Measurements from ENCODE around the gene ARID5B. TPM values are rescaled to one million over a fixed set of nuclear protein-coding genes. Genes with fewer than 3 reads are reported as not detected.
A peak's percentile ranks its signal among the peaks of the same experiment; 100 is the strongest.

Gene ARID5B
- total RNA-seq, 4 donors from 2014 or later = 7.6 to 36.3 (median 21.2) TPM

- peaks cover 29 to 31% of the 10 kb centered on the region in 2 donors for H3K4me1 ChIP-seq
- 47 to 61% methylated on average over 7 of the region's 7 CpGs for WGBS, 2 donors
- no peaks in the 10 kb centered on the region for H3K27me3 ChIP-seq
- no peaks in the 10 kb centered on the region for H3K9me3 ChIP-seq
- TF ChIP-seq CTCF (IDR thresholded peaks at IDR 0.05) (no peak), POLR2A (IDR thresholded peaks at IDR 0.05) (no peak)
- H3K36me3 ChIP-seq = peaks cover 0 to 7% of the 10 kb centered on the region in 2 donors
- no peak overlapping the region for H3K4me3 ChIP-seq (replicated peaks in 1 of 3)
- H3K27ac ChIP-seq = peak overlapping the region; percentile 45 to 74 (median 69)
- DNase-seq = no peak
- intact Hi-C loops (cut with DNase I) = no loop called here
These were observed 181.4 kb downstream of the ARID5B start for GRCh38 chr10:62082729-62083411.

GRCh38 chr10:62083412-62084267, 182.1 kb downstream of the ARID5B start:
- no peak overlapping the region for H3K4me3 ChIP-seq (replicated peaks in 1 of 3)
- H3K27ac ChIP-seq = peak overlapping the region; percentile 45 to 74 (median 69)
- TF ChIP-seq CTCF (IDR thresholded peaks at IDR 0.05) = no peak
- TF ChIP-seq POLR2A (IDR thresholded peaks at IDR 0.05) = no peak
- intact Hi-C loops (cut with DNase I) = no loop called here
- DNase-seq = peak; percentile 46 to 60
- H3K4me1 ChIP-seq = peaks cover 29 to 31% of the 10 kb centered on the region in 2 donors
- WGBS, 2 donors = 42 to 57% methylated on average over 3 of the region's 3 CpGs
- H3K36me3 ChIP-seq = peaks cover 0 to 7% of the 10 kb centered on the region in 2 donors
- H3K27me3 ChIP-seq = no peaks in the 10 kb centered on the region
- H3K9me3 ChIP-seq = no peaks in the 10 kb centered on the region

- Histone ChIP-seq H3K36me3 (peaks cover 0 to 8% of the 10 kb centered on the region in 2 donors), H3K4me1 (peaks cover 29 to 31% of the 10 kb centered on the region in 2 donors), H3K9me3 (no peaks in the 10 kb centered on the region), H3K27ac (peak overlapping the region in 1 of 3 donors; percentile 74), H3K4me3 (replicated peaks in 1 of 3) (no peak overlapping the region), H3K27me3 (no peaks in the 10 kb centered on the region)
- intact Hi-C loops (cut with DNase I) = no loop called here
- no peak for DNase-seq
- no peak for TF ChIP-seq POLR2A (IDR thresholded peaks at IDR 0.05)
- no peak for TF ChIP-seq CTCF (IDR thresholded peaks at IDR 0.05)
- WGBS, 2 donors = 77 to 86% methylated on average over 2 of the region's 2 CpGs
These were observed 183.0 kb downstream of the ARID5B start for GRCh38 chr10:62084451-62084850.

- H3K9me3 ChIP-seq = no peaks in the 10 kb centered on the region
- H3K27me3 ChIP-seq = no peaks in the 10 kb centered on the region
- H3K4me1 ChIP-seq = peaks cover 29 to 31% of the 10 kb centered on the region in 2 donors
- TF ChIP-seq POLR2A (IDR thresholded peaks at IDR 0.05) (no peak), CTCF (IDR thresholded peaks at IDR 0.05) (no peak)
- no peak overlapping the region for H3K27ac ChIP-seq
- peaks cover 0 to 13% of the 10 kb centered on the region in 2 donors for H3K36me3 ChIP-seq
- no peak for DNase-seq
- no peak overlapping the region for H3K4me3 ChIP-seq (replicated peaks in 1 of 3)
- intact Hi-C loops (cut with DNase I) = no loop called here
- WGBS, 2 donors = 91 to 95% methylated on average over 2 of the region's 2 CpGs
These were observed 183.9 kb downstream of the ARID5B start for GRCh38 chr10:62085404-62085803.

- TF ChIP-seq POLR2A (IDR thresholded peaks at IDR 0.05) (no peak), CTCF (IDR thresholded peaks at IDR 0.05) (no peak)
- Histone ChIP-seq H3K9me3 (no peaks in the 10 kb centered on the region), H3K4me1 (peaks cover 26 to 31% of the 10 kb centered on the region in 2 donors), H3K27ac (no peak overlapping the region), H3K36me3 (peaks cover 0 to 17% of the 10 kb centered on the region in 2 donors), H3K4me3 (replicated peaks in 1 of 3) (no peak overlapping the region), H3K27me3 (no peaks in the 10 kb centered on the region)
- 96 to 97% methylated on average over 2 of the region's 2 CpGs for WGBS, 2 donors
- no peak for DNase-seq
- intact Hi-C loops (cut with DNase I) = no loop called here
These were observed 184.3 kb downstream of the ARID5B start for GRCh38 chr10:62085821-62086220.
